AG04450 (cell line): ENCODE measurements around the gene PELI1. TPM values are rescaled to one million over a fixed set of nuclear protein-coding genes. Genes with fewer than 3 reads are reported as not detected.
"Not testable (repeated sequence)": the region's sequence is repeated elsewhere in the genome, so short reads cannot be mapped to it uniquely, and the experiment has no call there.

ENCODE experiments used
- CTCF ChIA-PET: fragments of 300-600, 350-600 bp; formaldehyde crosslinking; extraction: SDS; loops from one replicate; lab custom pipeline; 2022; ENCODE audit warnings: antibody characterized with exemption, inconsistent platforms; lab: Charles Lee
- POLR2A ChIA-PET: fragments of 350-600 bp; formaldehyde crosslinking; extraction: SDS; loops from one replicate; lab custom pipeline; 2021; ENCODE audit warnings: antibody characterized with exemption, inconsistent platforms; lab: Yijun Ruan, JAX
- DNase-seq: peaks from one replicate; pipeline ENCODE4 v3.0.0-alpha.2; 2011; ENCODE audit warnings: low read depth, low spot score
- H3K27ac ChIP-seq: one replicate; pipeline ENCODE4 v1.5.1; 2012; ENCODE audit warnings: low read depth, low read length, control low read depth
- H3K27me3 ChIP-seq: one replicate; pipeline ENCODE4 v1.6.0; 2012; ENCODE audit warnings: low read length; ENCODE audit not compliant: control insufficient read depth, insufficient read depth
- H3K4me3 ChIP-seq: 2 replicates; pipeline ENCODE4 v1.5.1; 2011; ENCODE audit warnings: mild to moderate bottlenecking, low read depth, low read length, control low read depth
- H3K9me3 ChIP-seq: 2 replicates; pipeline ENCODE4 v1.5.1; 2012; ENCODE audit warnings: low read length; ENCODE audit not compliant: control insufficient read depth, insufficient read depth
- polyA plus RNA-seq: library from polyadenylated mRNA; depleted of rRNA; stranded (reverse); fragments of >200 nt; gene quantifications from 2 replicates; pipeline ENCODE4 v1.2.3, GENCODE V29; 2011
- TF ChIP-seq, protein P1 (sequence below): IDR thresholded peaks from 2 replicates; pipeline ENCODE4 v1.5.1; 2011; ENCODE audit warnings: low read depth, low read length, control low read depth, inconsistent platforms

Gene PELI1
- polyA plus RNA-seq, 1 experiment, result 4.9 TPM

DNA sequence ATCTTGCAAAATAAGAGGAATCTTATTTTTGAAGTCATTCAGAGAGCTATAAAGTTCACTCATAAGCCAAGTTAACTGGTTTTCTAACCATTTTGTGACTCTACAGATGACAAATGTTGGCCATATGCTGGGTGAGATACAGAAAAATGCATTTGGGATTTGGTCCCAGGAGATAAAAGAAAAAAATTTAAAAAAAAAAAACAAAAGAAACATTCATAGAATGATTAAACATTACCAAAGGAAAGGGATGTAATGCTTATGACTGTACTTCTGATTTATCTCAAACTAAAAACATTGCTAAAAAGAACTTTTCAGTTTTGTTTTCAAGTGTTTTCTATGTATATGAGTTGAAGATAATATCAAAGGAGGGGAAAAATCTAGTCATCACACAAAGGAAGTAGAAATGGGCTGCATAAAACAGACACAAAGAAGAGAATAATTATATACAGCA, 43.1 kb downstream of the PELI1 start:
- ChIA-PET POLR2A (no interaction called here), CTCF (no interaction called here)
- no peaks in the 10 kb centered on the region for H3K27me3 ChIP-seq
- DNase-seq, result no peak
- no peaks in the 10 kb centered on the region for H3K9me3 ChIP-seq
- H3K27ac ChIP-seq, result no peak overlapping the region
- TF ChIP-seq, protein P1, sequence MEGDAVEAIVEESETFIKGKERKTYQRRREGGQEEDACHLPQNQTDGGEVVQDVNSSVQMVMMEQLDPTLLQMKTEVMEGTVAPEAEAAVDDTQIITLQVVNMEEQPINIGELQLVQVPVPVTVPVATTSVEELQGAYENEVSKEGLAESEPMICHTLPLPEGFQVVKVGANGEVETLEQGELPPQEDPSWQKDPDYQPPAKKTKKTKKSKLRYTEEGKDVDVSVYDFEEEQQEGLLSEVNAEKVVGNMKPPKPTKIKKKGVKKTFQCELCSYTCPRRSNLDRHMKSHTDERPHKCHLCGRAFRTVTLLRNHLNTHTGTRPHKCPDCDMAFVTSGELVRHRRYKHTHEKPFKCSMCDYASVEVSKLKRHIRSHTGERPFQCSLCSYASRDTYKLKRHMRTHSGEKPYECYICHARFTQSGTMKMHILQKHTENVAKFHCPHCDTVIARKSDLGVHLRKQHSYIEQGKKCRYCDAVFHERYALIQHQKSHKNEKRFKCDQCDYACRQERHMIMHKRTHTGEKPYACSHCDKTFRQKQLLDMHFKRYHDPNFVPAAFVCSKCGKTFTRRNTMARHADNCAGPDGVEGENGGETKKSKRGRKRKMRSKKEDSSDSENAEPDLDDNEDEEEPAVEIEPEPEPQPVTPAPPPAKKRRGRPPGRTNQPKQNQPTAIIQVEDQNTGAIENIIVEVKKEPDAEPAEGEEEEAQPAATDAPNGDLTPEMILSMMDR, result no peak
- no peak overlapping the region for H3K4me3 ChIP-seq

DNA sequence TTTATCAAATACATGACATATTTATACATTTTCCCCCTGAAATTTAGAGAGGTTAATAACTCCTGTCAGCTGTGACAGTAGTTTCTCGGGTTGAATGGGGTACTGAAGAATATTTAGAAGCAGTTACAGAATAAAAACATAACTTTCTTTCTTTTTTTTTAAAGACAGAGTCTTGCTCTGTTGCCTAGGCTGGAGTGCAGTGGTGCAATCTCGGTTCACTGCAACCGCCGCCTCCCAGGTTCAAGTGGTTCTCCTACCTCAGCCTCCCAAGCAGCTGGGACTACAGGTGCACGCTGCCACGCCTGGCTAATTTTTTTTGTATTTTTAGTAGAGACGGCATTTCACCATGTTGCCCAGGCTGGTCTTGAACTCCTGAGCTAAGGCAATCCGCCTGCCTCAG, 43.6 kb downstream of the PELI1 start:
- H3K9me3 ChIP-seq, DNase-seq, POLR2A ChIA-PET, H3K4me3 ChIP-seq, CTCF ChIA-PET, H3K27me3 ChIP-seq, H3K27ac ChIP-seq: not testable (repeated sequence)

DNA sequence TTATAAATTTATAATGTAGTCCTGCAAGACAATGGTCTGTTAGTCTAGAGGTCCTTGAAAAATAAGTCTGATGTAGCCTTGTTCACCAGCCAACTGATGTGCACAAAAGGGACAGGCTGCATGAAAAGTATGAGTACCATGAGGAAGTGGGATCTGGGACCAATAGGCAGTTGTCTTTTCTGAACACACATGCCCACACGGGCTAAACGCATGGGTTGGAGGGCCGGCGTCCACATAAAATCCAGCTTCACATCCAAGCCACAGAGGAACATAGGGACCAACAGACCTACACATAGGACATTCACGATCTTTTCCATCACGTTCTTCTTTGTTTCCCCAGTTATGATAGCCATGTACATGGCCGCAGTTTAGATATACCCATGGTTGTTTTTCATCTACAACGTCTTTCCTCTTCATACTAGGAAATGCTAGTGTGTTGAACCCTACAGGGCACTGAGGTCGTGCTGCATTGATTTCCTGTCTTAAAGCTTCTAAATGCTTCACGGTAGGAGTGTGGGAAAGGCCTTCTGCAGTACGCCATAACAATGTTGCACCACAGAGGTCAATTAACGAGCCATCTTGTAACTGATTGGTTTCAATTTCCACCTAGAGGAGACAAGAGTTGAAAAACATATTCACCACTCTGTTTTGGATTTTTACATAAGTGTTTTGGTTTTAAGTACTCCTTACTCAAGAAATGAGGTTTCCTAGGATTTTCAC, 49.4 kb downstream of the PELI1 start:
- POLR2A ChIA-PET, result no interaction called here
- Histone ChIP-seq H3K27ac (no peak overlapping the region), H3K4me3 (no peak overlapping the region), H3K9me3 (no peaks in the 10 kb centered on the region), H3K27me3 (no peaks in the 10 kb centered on the region)
- TF ChIP-seq, protein P1, result no peak
- DNase-seq, result no peak
- CTCF ChIA-PET, result interaction anchor here (1.0 kb wide), 1 partner anchor 9 kb away, joined by 3 read pairs; no protein-coding TSS in a partner anchor

DNA sequence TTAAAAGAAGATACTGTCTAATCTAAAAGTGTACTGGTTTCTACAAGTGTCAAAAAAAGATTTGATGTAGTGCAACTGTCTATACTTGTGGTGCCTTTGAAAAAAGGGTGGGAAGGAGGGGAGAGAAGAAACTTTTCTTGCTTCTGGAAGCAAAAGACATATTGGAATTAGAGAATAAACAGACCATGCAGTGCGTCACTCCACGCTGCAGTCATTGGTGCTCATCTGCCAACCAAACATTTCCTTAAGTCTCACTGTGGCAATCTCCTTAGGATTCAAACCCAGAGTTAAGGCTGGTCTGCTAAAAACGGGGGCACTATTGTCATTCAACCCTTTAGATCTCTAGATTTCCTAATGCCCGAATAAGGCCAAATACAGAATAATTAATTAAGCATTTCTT, 50.9 kb downstream of the PELI1 start:
- no peaks in the 10 kb centered on the region for H3K27me3 ChIP-seq
- no peaks in the 10 kb centered on the region for H3K9me3 ChIP-seq
- ChIA-PET CTCF (no interaction called here), POLR2A (no interaction called here)
- TF ChIP-seq, protein P1, result no peak
- no peak overlapping the region for H3K4me3 ChIP-seq
- no peak for DNase-seq
- H3K27ac ChIP-seq, result no peak overlapping the region

DNA sequence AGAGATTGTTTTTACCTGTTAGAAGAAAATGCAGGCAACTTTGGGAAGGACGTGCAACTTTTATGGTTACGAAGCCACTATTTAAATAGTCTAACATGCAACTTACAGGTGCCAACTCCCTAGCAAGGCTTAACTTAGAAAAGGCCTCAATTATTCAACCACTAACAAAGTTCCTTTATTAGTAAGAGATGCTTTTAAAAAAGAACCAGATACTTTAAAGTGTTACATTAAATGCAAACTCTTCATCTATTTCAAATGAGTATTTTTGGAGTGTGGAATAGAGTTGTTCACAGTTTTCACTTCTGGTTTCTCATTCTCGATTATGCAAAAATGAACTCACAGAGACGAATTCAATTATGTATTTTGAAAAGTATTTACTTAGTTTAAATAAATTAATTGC, 51.7 kb downstream of the PELI1 start:
- ChIA-PET POLR2A (no interaction called here), CTCF (no interaction called here)
- Histone ChIP-seq H3K9me3 (no peaks in the 10 kb centered on the region), H3K27me3 (no peaks in the 10 kb centered on the region), H3K4me3 (no peak overlapping the region), H3K27ac (no peak overlapping the region)
- no peak for DNase-seq
- TF ChIP-seq, protein P1, result no peak
